SK-N-MC (cell line): Measurements from ENCODE around the gene DUS1L.

ENCODE experiments used
- DNase-seq: peaks from one replicate; pipeline ENCODE4 v3.0.0-alpha.2; 2011; ENCODE audit warnings: low read depth, low spot score
- H3K27ac ChIP-seq: fragments of 200-600 bp; sonication (generic); 2 replicates; pipeline ENCODE4 v1.5.1; 2016; ENCODE audit warnings: mixed run types
- H3K36me3 ChIP-seq: fragments of 200-600 bp; sonication (generic); 2 replicates; pipeline ENCODE4 v1.6.1; 2017; ENCODE audit warnings: antibody characterized with exemption, low read length, mixed read lengths; ENCODE audit not compliant: insufficient read depth
- H3K4me3 ChIP-seq: fragments of 200-600 bp; sonication (generic); 2 replicates; pipeline ENCODE4 v1.5.1; 2016
- H3K9ac ChIP-seq: fragments of 200-600 bp; sonication (generic); 2 replicates; pipeline ENCODE4 v1.8.0; 2017; ENCODE audit warnings: mixed run types, mixed read lengths; ENCODE audit not compliant: insufficient read length
- H3K9me3 ChIP-seq: fragments of 200-600 bp; sonication (generic); 2 replicates; pipeline ENCODE4 v1.6.1; 2017; ENCODE audit warnings: low read depth, mild to moderate bottlenecking, antibody characterized with exemption, low read length, moderate library complexity, mixed read lengths
- EZH2 ChIP-seq: fragments of 200-600 bp; sonication (generic); IDR thresholded peaks from one replicate; pipeline ENCODE4 v1.6.1; 2017; ENCODE audit warnings: antibody characterized with exemption
- FOXP2 ChIP-seq: optimal IDR thresholded peaks from 2 replicates; pipeline ENCODE3; 2011; ENCODE audit warnings: mild to moderate bottlenecking, moderate library complexity; ENCODE audit not compliant: insufficient read depth; ENCODE audit errors: extremely low read length, control extremely low read depth
- POLR2AphosphoS5 ChIP-seq: IDR thresholded peaks from 2 replicates; pipeline ENCODE4 v1.6.1; 2012; ENCODE audit warnings: mild to moderate bottlenecking, low read depth, low read length, borderline replicate concordance

DUS1L gene

DNA sequence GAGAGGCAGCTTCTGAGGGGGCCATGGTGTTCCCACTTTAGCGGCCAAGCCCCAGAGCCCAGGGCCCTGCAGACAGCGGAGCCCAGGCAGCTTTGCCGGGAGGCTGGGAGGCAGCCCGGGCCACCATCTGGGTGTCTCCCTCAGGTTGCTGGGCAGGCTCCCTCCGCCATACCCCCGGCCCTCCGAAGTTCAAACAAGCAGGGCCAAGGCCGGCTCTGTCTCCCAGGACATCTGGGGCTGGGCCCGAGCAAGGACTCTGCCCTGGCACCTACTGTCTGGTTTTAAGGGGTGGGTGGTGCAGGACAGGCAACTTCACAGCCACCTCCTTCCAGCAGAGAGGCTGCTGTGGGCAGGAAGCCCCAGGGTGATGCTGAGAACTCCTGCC lies 2.6 kb downstream of the DUS1L start:
- peaks cover 28% of the 10 kb centered on the region; the same call in 1 of the 2 replicates for H3K36me3 ChIP-seq
- no peak overlapping the region for H3K9ac ChIP-seq
- no peak for DNase-seq

DNA sequence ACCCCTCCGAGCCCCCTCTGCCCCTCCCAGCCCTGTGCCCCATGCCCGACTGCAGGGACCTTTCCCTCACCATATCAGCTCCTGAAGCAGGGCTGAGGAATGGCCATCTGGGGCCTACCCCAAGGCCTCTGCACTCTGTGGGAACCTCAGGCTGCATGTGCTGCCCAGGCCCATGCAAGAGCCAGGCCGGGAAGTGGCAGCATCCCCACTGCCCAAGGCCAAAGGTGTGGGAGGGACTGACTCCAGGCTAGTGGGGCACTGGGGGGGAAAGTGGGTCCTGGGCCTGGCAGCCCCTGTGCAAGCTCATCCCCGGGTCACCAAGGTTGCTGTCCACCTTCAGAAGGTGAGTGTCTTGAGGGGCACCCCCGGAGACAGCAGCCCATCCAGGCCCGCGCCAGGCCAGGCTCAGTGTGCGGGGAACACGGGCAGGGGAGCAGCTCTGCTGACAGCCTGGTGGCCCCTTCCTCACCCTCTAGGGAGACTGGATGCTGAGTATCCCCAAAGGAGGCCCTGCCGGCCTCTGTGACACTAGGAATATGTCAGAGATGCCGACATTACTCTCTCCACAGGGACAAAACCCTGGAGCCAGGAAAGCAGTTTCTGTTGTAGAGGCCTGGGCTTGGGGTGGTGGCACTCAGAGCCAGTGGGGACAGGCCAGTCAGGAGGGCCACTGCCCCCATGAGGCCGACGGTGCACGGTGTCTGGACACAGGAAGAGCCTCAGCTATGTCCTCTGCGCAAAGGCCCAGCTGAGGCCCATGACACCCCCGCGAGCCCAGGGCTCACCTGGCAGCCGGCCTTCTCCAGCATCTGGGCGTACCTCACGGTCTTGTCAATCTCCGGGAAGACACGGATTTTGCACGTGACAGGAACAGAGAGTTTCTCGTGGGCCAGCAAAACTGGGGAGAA lies 3.3 kb downstream of the DUS1L start:
- no peak for DNase-seq
- Histone ChIP-seq H3K4me3 (no peak overlapping the region), H3K27ac (no peak overlapping the region), H3K36me3 (peaks cover 32% of the 10 kb centered on the region; the same call in 1 of the 2 replicates), H3K9ac (no peak overlapping the region), H3K9me3 (no peaks in the 10 kb centered on the region)
- TF ChIP-seq EZH2 = no peak
- TF ChIP-seq POLR2AphosphoS5 = no peak

More for the DNA sequence above, 2.6 kb downstream of the DUS1L start:
- no peak overlapping the region for H3K4me3 ChIP-seq
- H3K9me3 ChIP-seq = no peaks in the 10 kb centered on the region
- TF ChIP-seq POLR2AphosphoS5 (no peak), FOXP2 (no peak), EZH2 (no peak)
- no peak overlapping the region for H3K27ac ChIP-seq

DNA sequence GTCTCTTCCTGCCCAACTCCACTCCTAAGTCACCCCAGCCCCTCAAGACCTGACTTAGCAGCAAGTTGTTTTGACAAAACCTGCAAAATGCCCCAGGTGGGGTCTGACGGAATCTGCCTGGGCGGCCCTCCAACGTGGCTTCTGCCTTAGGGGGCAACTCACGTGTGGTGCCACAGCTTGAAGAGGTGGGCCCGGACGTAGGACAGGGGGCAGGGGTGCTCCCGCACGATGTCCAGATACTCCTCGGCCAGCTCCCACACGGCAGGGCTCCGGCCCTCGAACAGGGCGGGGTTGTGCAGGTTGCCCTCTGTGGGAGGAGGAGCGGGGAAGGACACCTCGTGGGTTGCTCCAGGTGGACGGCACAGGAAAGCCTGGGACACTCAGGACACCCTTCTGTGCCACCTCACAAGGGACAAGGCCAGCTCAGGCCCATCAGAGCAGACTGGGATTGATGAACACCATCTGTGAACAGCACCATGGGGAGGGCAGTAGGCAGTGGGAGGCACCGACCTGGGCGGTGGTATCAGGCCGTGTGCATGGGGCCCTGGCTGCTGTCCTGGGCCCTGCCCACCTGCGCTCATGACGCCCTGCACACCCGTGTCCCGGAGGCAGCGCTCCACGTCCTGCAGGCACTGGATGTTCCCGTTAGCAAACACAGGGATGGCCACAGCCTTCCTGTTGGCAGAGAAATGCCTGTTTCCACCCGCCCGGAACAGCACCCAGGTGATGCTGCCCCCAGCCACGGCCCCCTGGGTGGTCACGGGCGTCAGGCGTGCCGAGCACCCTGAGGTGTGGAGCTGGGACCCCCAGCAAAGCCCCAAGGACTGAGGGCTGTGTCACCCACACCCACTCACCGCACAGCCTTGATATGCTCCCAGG lies 4.3 kb downstream of the DUS1L start:
- TF ChIP-seq EZH2 (no peak), FOXP2 (no peak), POLR2AphosphoS5 (no peak)
- Histone ChIP-seq H3K27ac (no peak overlapping the region), H3K9me3 (no peaks in the 10 kb centered on the region), H3K9ac (no peak overlapping the region), H3K4me3 (no peak overlapping the region), H3K36me3 (peaks cover 41% of the 10 kb centered on the region; the same call in 1 of the 2 replicates)
- no peak for DNase-seq

DNA sequence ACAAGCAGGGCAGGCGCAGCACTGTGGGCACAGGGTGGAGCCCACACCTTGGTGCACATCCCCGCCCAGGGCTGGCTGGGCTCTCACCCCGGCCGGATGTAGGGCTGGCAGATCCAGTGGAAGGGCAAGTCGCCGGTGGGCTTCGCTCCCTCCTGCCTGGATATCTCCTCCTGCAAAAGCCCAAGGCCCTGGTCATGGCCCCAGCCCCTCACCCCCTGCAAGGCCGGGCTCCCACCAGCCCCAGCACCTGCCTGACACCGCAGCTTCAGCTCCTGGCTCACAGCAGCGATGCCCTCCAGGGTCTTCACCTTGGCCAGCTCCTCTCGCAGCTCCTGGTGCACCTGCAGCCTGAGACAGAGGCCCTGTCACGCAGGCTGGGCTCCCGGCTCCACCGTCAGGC lies 5.0 kb downstream of the DUS1L start:
- no peak for DNase-seq
- no peak overlapping the region for H3K4me3 ChIP-seq
- H3K9ac ChIP-seq = no peak overlapping the region
- TF ChIP-seq POLR2AphosphoS5 (no peak), EZH2 (no peak), FOXP2 (no peak)
- no peaks in the 10 kb centered on the region for H3K9me3 ChIP-seq
- no peak overlapping the region for H3K27ac ChIP-seq
- H3K36me3 ChIP-seq = peaks cover 48% of the 10 kb centered on the region; the same call in 1 of the 2 replicates

DNA sequence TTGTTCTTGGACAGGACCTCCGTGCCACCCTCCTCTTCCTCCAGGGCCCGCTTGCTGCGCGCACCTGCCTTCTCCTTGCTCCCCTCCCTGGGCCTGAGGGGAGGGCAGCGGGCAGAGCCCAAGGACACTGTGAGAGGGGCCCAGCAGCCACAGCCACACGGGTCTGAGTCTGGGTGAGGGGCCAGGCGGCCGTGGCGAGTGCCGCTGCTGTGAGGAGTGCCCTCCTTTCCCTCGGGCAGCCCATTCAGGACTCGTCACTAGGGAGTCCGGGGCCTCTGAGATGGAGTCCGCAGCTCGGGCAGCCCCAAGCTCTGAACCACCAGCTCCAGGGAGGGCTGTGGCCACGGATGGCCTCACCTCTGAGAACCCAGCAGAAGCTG lies 5.6 kb downstream of the DUS1L start:
- peaks cover 52% of the 10 kb centered on the region; the same call in 1 of the 2 replicates for H3K36me3 ChIP-seq

DNA sequence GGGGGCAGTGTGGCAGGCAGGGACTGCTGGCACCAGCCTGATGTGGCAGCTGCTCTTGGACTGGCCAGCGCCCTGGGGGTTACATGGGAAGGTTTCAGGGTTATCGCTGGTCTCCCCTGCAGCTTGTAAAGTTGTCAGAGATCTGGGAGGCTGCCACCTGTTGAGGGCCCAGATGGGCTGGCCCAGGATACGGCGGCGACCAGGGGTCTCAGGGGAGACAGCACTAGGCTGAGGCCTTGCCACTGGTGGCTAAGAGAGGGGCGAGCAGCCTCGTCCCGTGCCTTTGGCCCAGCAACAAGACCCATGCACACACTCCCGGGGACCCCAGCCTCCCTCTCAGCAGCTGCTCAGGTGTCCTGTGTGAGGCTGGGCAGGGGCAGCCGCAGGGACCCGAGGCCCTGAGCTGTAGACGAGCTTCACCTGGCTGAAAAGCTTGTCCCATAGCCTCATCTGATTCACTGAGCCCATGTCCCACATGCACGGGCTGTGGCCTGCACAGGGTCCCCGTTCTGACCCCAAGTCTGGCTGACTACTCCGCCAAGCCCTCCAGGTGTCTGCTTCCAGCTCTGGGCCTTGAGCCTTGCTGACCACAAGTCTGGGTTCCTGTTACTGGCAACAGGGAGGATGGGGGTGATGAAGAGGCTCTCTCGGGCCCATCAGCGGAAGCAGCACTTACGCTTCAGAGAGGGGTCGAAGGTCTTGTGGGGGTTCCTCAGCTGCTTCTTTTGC lies 6.2 kb downstream of the DUS1L start:
- Histone ChIP-seq H3K9me3 (no peaks in the 10 kb centered on the region), H3K36me3 (peaks cover 57% of the 10 kb centered on the region; the same call in 1 of the 2 replicates), H3K4me3 (no peak overlapping the region), H3K27ac (no peak overlapping the region), H3K9ac (no peak overlapping the region)
- TF ChIP-seq EZH2 = no peak
- no peak for TF ChIP-seq FOXP2
- TF ChIP-seq POLR2AphosphoS5 = no peak
- no peak for DNase-seq

More for the DNA sequence above, 5.6 kb downstream of the DUS1L start:
- H3K9me3 ChIP-seq = no peaks in the 10 kb centered on the region
- no peak overlapping the region for H3K9ac ChIP-seq
- TF ChIP-seq POLR2AphosphoS5 (no peak), EZH2 (no peak), FOXP2 (no peak)
- H3K4me3 ChIP-seq = no peak overlapping the region
- no peak overlapping the region for H3K27ac ChIP-seq
- no peak for DNase-seq

DNA sequence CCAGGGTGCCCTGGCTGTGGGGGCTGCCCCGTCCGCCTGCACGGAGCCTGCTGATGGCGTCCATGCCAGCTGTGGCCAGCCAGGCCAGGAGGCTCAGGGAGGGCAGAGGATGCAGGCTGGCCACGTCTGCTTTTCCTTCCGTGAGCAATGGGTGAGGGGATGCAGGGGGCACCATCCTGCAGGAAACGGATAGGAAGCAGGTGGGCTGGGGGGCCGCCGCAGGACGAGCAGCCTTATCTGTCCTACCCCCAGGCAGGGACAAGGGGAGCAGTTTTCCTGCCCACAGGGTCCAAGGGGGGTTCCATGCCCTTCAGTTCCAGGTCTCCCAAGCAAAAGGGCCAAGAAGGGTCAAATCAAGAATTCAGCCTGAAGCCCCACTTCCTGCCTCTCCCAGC lies 6.8 kb downstream of the DUS1L start:
- TF ChIP-seq EZH2 (no peak), POLR2AphosphoS5 (no peak), FOXP2 (no peak)
- no peak overlapping the region for H3K4me3 ChIP-seq
- no peak for DNase-seq
- peaks cover 57% of the 10 kb centered on the region; the same call in 1 of the 2 replicates for H3K36me3 ChIP-seq
- H3K9me3 ChIP-seq = no peaks in the 10 kb centered on the region
- H3K27ac ChIP-seq = no peak overlapping the region
- no peak overlapping the region for H3K9ac ChIP-seq

DNA sequence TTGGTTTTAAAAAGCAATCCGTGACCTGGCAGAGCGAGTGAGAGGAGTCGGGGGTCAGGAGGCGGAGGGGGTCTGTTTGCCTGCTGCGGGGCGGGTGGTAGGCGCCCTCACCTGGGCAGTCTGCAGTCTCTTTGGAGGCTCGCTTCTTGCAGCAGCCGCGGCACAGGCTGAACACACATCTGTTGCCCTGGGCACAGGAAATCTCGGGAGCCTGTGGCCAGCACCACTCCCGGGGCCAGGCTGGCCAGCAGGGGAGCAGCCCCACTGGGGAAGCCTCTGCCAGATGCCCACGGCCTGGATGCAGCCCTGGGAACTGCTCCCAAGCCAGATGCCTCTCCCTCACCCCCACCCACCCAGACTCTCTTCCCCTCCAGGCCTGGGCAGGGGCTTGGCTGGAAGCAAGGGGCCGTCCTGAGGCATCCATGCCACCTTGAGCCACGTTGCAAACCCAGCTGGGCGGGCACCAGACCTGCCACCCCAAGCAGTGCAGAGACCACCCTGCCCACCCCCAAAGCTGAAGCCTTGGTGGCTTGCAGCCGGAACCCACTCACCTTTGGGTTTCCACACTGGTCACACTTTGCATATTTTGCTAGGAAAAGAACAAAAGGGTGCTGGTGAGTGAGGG lies 7.3 kb downstream of the DUS1L start:
- Histone ChIP-seq H3K36me3 (peaks cover 57% of the 10 kb centered on the region; the same call in 1 of the 2 replicates), H3K27ac (no peak overlapping the region), H3K9ac (no peak overlapping the region)

More for the DNA sequence above, 7.3 kb downstream of the DUS1L start:
- no peak for DNase-seq
- no peaks in the 10 kb centered on the region for H3K9me3 ChIP-seq
- H3K4me3 ChIP-seq = no peak overlapping the region
- TF ChIP-seq FOXP2 = no peak
- no peak for TF ChIP-seq EZH2
- TF ChIP-seq POLR2AphosphoS5 = no peak
